ENCODE results near the gene FEN1. TPM values are rescaled to one million over a fixed set of nuclear protein-coding genes. Genes with fewer than 3 reads are reported as not detected.

Gene FEN1
- total and polyA plus RNA-seq, 2 experiments from 2014 or later: 15.4 to 21.0 TPM

DNA sequence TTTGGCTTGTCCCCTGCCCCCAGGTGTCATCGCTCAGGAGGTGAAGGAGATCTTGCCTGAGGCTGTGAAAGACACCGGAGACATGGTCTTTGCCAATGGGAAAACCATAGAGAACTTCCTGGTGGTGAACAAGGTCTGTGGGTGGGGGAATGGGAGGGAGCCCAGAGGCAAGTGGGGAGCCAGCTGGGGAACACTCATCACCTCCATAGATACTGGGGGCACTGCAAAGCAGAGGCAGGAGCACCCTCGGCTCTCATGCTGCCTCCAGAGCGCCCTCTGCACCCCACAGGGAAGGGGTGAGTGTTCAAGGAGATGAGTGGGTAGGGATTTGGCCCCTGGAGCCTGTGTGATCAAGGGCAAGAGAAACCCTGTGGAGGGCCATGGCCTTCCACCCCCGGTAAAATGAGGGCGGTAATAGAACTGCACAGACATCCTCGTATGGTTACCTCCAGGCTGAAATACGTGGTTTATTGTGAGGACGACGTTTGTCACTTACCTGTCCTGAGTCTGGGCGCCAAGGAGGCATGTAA is 14.3 kb upstream of the FEN1 start:
- Histone ChIP-seq H2AFZ (no peak overlapping the region), H3K9me2 (replicated peaks; ENCODE audit: insufficient read depth) (no peaks in the 10 kb centered on the region), H3K4me2 (no peak overlapping the region), H3K4me1 (ENCODE audit: insufficient read depth) (peaks cover 4% of the 10 kb centered on the region), H3K36me3 (replicated peaks; ENCODE audit: insufficient read depth, low read depth) (no peaks in the 10 kb centered on the region), H3K4me3 (no peak overlapping the region), H3K79me2 (no peaks in the 10 kb centered on the region), H3K27me3 (no peaks in the 10 kb centered on the region), H3K9me3 (ENCODE audit: low read depth) (no peaks in the 10 kb centered on the region), H4K20me1 (ENCODE audit: insufficient read depth, poor library complexity, severe bottlenecking) (no peaks in the 10 kb centered on the region), H3K27ac (no peak overlapping the region)
- TF ChIP-seq EZH2phosphoT487 (IDR thresholded peaks at IDR 0.05; ENCODE audit: low read depth, severe bottlenecking, unreplicated experiment): no peak
- TF ChIP-seq EZH2 (IDR thresholded peaks at IDR 0.05; ENCODE audit: borderline replicate concordance): no peak
- no peak for TF ChIP-seq CTCF (IDR thresholded peaks at IDR 0.05; ENCODE audit: poor library complexity)
- WGBS (ENCODE audit: low lambda C conversion rate, missing lambda C conversion rate): 93% methylated on average over 10 of the region's 11 CpGs
- no peak for DNase-seq (ENCODE audit: low spot score)

DNA sequence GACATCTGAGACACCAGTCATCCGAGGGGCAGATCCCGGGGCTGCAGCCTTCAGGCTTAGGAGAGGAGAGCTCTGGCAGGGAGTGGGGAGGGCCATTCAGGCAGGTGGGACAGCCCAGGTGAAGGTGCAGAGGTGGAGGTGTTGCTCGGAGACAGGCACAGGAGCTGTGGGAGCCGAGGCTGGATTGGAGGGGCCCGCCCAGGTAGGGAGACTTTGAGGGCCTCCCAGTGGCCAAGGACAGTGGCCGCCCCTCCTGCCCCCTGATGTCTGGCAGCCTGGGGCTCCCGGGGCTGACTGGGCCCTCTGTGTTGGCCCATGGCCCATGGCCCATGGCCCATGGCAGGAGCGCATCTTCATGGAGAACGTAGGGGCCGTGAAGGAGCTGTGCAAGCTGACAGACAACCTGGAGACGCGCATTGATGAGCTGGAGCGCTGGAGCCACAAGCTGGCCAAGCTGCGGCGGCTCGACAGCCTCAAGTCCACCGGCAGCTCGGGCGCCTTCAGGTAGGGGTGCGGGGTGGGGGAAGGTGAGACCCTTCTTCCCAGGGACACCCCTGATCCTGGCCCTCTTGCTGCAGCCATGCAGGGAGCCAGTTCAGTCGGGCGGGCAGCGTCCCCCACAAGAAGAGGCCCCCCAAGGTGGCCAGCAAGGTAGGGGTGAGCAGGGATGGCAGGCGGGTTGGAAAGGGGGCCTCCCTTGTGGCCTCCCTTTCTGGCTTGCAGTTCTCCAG is 13.6 kb upstream of the FEN1 start:
- no peak overlapping the region for H3K27ac ChIP-seq
- no peaks in the 10 kb centered on the region for H3K9me2 ChIP-seq (replicated peaks; ENCODE audit: insufficient read depth)
- no peak overlapping the region for H2AFZ ChIP-seq
- H3K36me3 ChIP-seq (replicated peaks; ENCODE audit: insufficient read depth, low read depth): no peaks in the 10 kb centered on the region
- TF ChIP-seq EZH2 (IDR thresholded peaks at IDR 0.05; ENCODE audit: borderline replicate concordance) (no peak), EZH2phosphoT487 (IDR thresholded peaks at IDR 0.05; ENCODE audit: low read depth, severe bottlenecking, unreplicated experiment) (no peak), CTCF (IDR thresholded peaks at IDR 0.05; ENCODE audit: poor library complexity) (no peak)
- H3K9me3 ChIP-seq (ENCODE audit: low read depth): no peaks in the 10 kb centered on the region
- WGBS (ENCODE audit: low lambda C conversion rate, missing lambda C conversion rate): 92% methylated on average over 23 of the region's 24 CpGs
- H3K27me3 ChIP-seq: no peaks in the 10 kb centered on the region
- H4K20me1 ChIP-seq (ENCODE audit: insufficient read depth, poor library complexity, severe bottlenecking): no peaks in the 10 kb centered on the region
- DNase-seq (ENCODE audit: low spot score): no peak
- no peaks in the 10 kb centered on the region for H3K4me1 ChIP-seq (ENCODE audit: insufficient read depth)
- H3K4me3 ChIP-seq: no peak overlapping the region
- H3K79me2 ChIP-seq: no peaks in the 10 kb centered on the region
- no peak overlapping the region for H3K4me2 ChIP-seq

DNA sequence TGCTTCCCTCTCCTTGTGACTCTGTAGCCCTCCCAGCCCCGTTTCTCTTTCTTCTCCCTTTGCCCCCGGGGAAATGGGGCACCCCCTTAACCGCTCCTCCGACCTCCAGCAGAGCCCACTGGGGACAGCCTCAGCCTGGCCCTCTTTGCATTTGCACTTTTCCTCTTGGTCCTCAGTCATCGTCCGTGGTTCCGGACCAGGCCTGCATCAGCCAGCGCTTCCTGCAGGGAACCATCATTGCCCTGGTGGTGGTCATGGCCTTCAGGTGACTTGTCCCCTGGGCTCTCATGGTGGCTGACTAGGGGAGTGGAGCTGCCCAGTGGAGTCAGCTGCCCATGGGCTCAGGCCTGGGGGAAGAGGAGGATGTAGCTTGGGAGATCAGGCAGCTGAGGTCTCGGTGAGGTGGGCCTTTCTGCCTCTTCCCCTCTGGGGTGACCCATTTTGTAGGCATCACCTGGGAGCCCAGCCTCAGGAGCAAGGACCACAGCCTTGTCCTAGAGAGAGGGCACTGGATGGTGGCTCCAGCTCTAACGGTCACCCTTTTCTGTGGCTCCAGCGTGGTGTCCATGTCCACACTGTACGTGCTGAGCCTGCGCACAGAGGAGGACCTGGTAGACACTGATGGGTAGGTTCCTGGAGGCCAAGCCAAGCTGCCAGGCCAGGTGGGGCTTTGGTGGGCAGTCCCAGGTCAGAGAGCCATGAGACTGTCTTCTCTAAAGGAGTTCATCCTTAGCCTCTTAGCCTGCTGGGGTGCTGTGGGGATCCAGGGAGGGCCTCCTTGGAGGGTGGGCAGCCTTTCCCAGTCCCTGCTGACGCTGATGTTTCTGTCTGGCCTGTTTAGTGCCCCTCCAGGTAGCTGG is 12.8 kb upstream of the FEN1 start:
- DNase-seq (ENCODE audit: low spot score): no peak
- Histone ChIP-seq H3K79me2 (no peaks in the 10 kb centered on the region), H4K20me1 (ENCODE audit: insufficient read depth, poor library complexity, severe bottlenecking) (no peaks in the 10 kb centered on the region), H3K4me2 (no peak overlapping the region), H3K27ac (no peak overlapping the region), H3K27me3 (no peaks in the 10 kb centered on the region), H2AFZ (no peak overlapping the region), H3K4me3 (no peak overlapping the region), H3K9me3 (ENCODE audit: low read depth) (no peaks in the 10 kb centered on the region), H3K4me1 (ENCODE audit: insufficient read depth) (no peaks in the 10 kb centered on the region), H3K36me3 (replicated peaks; ENCODE audit: insufficient read depth, low read depth) (no peaks in the 10 kb centered on the region), H3K9me2 (replicated peaks; ENCODE audit: insufficient read depth) (no peaks in the 10 kb centered on the region)
- WGBS (ENCODE audit: low lambda C conversion rate, missing lambda C conversion rate): 91% methylated on average over 14 of the region's 14 CpGs
- TF ChIP-seq EZH2 (IDR thresholded peaks at IDR 0.05; ENCODE audit: borderline replicate concordance) (no peak), CTCF (IDR thresholded peaks at IDR 0.05; ENCODE audit: poor library complexity) (no peak), EZH2phosphoT487 (IDR thresholded peaks at IDR 0.05; ENCODE audit: low read depth, severe bottlenecking, unreplicated experiment) (no peak)
